PC-9 (cell line): ENCODE results near the gene LRRC1. TPM values are rescaled to one million over a fixed set of nuclear protein-coding genes. Genes with fewer than 3 reads are reported as not detected.

Source experiments
- BruUV-seq: library from RNA; stranded (reverse); fragments of 400-500 nt; replicated peaks from 2 replicates; lab custom pipeline; 2021; lab: Mats Ljungman, UMichigan
- CTCF ChIA-PET: fragments of 300-600 bp; sonication (Branson Sonifier 250); formaldehyde crosslinking; loops from one replicate; lab custom pipeline; 2022; ENCODE audit warnings: antibody characterized with exemption; lab: Charles Lee
- POLR2A ChIA-PET: fragments of 300-600 bp; sonication (Branson Sonifier 250); formaldehyde crosslinking; loops from one replicate; lab custom pipeline; 2022; ENCODE audit warnings: antibody characterized with exemption; ENCODE audit not compliant: unreplicated experiment; lab: Charles Lee
- DNase-seq, 2 experiments: peaks; one replicate each; pipeline versions ENCODE4 v3.0.0 to v3.0.0-alpha.2; 2015 to 2022; ENCODE audit warnings: mixed read lengths in 1 of 2
- H2AFZ ChIP-seq: fragments of 200-600 bp; sonication (generic); 2 replicates; pipeline ENCODE4 v1.8.1; 2017; ENCODE audit warnings: antibody characterized with exemption
- H3F3A ChIP-seq: fragments of 200-600 bp; sonication (generic); 2 replicates; pipeline ENCODE4 v1.8.1; 2017; ENCODE audit warnings: antibody characterized with exemption, mild to moderate bottlenecking, low read depth; ENCODE audit not compliant: insufficient read depth
- H3K27ac ChIP-seq: fragments of 200-600 bp; sonication (generic); 2 replicates; pipeline ENCODE4 v1.6.1; 2016; ENCODE audit warnings: mixed run types
- H3K27me3 ChIP-seq: fragments of 200-600 bp; sonication (generic); 2 replicates; pipeline ENCODE4 v1.6.1; 2016; ENCODE audit warnings: low read depth, mixed run types; ENCODE audit not compliant: insufficient read depth
- H3K36me3 ChIP-seq: fragments of 200-600 bp; sonication (generic); 2 replicates; pipeline ENCODE4 v1.6.1; 2016; ENCODE audit warnings: low read depth, mixed run types
- H3K4me1 ChIP-seq: fragments of 200-600 bp; sonication (generic); replicated peaks from 2 replicates; pipeline ENCODE4 v1.6.1; 2016; ENCODE audit warnings: mixed run types; ENCODE audit not compliant: insufficient read depth
- H3K4me2 ChIP-seq: fragments of 200-600 bp; sonication (generic); 2 replicates; pipeline ENCODE4 v1.6.1; 2017; ENCODE audit warnings: mixed run types
- H3K4me3 ChIP-seq: fragments of 200-600 bp; sonication (generic); 2 replicates; pipeline ENCODE4 v1.6.1; 2016; ENCODE audit warnings: mixed run types
- H3K79me2 ChIP-seq: fragments of 200-600 bp; sonication (generic); 2 replicates; pipeline ENCODE4 v1.6.1; 2017; ENCODE audit warnings: low read depth, mixed run types
- H3K9me2 ChIP-seq: fragments of 200-600 bp; sonication (generic); 2 replicates; pipeline ENCODE4 v1.8.1; 2017; ENCODE audit warnings: mild to moderate bottlenecking; ENCODE audit not compliant: insufficient read depth
- H3K9me3 ChIP-seq: fragments of 200-600 bp; sonication (generic); 2 replicates; pipeline ENCODE4 v1.8.1; 2016; ENCODE audit warnings: low read depth; ENCODE audit not compliant: insufficient read depth
- H4K20me1 ChIP-seq: fragments of 200-600 bp; sonication (generic); 2 replicates; pipeline ENCODE4 v1.8.1; 2017; ENCODE audit not compliant: insufficient read depth
- EZH2 ChIP-seq: fragments of 200-600 bp; sonication (generic); IDR thresholded peaks from 2 replicates; pipeline ENCODE4 v1.8.0; 2017; ENCODE audit warnings: antibody characterized with exemption, low read depth
- intact Hi-C: fragments of 100-400 bp; cut with micrococcal nuclease; formaldehyde crosslinking; loops from one replicate; pipeline ENCODE4 v1.10.0; 2022; ENCODE audit not compliant: unreplicated experiment
- total RNA-seq: library from RNA; stranded (reverse); gene quantifications from 2 replicates; pipeline ENCODE4 v1.2.3, GENCODE V29; 2021
- TF ChIP-seq, protein P1 (sequence below): fragments of 200-600 bp; sonication (generic); conservative IDR thresholded peaks from 2 replicates; pipeline ENCODE4 v1.6.1; 2017; ENCODE audit warnings: mixed run types, antibody characterized with exemption, mild to moderate bottlenecking, moderate library complexity

The LRRC1 gene
- total RNA-seq, 1 experiment from 2014 or later = 26.4 TPM

DNA sequence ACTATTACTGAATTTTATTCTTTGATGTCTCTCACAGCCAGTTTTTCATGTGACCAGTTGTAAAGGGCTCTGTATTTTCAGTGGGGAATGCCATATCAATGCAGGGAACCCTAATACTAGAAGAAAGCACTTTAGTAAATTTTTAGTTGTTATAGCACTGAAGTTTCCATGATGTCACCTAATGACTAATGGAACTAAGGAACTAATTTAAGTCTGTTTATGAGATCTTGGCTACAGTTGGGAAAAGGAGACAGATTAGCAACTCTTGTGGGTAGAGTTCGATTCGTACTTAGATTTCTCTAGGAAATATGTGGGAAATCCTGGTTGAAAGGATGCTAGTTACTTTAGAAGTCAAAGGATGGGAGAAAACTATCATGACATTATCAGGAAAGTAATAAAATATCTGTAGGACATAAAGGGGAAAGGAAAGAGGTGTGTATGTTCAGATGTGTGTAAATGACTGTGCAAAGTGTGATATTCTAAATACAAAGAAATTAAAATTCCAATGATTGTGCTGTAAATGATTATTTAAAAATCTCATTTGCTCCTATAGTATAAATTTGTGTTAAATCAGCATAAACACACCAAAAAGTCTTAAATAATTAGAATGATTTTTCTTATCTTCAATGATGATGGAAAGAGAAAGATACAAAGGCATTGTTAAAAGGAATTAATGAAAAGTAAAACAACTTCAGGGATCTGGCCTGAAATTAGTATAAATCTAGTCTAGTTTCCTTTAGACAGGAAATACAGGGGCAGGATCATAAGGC is 103.4 kb downstream of the LRRC1 start:
- no peak overlapping the region for H3K4me3 ChIP-seq
- no peak overlapping the region for H3K4me2 ChIP-seq
- H2AFZ ChIP-seq = no peak overlapping the region
- no peaks in the 10 kb centered on the region for H3K9me2 ChIP-seq
- H3K27me3 ChIP-seq = no peaks in the 10 kb centered on the region
- peaks cover 8% of the 10 kb centered on the region; the same call in 1 of the 2 replicates for H3K4me1 ChIP-seq
- CTCF ChIA-PET = no interaction called here
- H4K20me1 ChIP-seq = no peaks in the 10 kb centered on the region
- BruUV-seq = no TSS peak
- intact Hi-C loops = no loop called here
- H3F3A ChIP-seq = peaks cover 6% of the 10 kb centered on the region; the same call in 1 of the 2 replicates
- H3K9me3 ChIP-seq = no peaks in the 10 kb centered on the region
- no peak for DNase-seq
- POLR2A ChIA-PET = no interaction called here
- no peak overlapping the region for H3K27ac ChIP-seq
- peaks cover 12% of the 10 kb centered on the region; the same call in 1 of the 2 replicates for H3K36me3 ChIP-seq
- TF ChIP-seq, protein P1, sequence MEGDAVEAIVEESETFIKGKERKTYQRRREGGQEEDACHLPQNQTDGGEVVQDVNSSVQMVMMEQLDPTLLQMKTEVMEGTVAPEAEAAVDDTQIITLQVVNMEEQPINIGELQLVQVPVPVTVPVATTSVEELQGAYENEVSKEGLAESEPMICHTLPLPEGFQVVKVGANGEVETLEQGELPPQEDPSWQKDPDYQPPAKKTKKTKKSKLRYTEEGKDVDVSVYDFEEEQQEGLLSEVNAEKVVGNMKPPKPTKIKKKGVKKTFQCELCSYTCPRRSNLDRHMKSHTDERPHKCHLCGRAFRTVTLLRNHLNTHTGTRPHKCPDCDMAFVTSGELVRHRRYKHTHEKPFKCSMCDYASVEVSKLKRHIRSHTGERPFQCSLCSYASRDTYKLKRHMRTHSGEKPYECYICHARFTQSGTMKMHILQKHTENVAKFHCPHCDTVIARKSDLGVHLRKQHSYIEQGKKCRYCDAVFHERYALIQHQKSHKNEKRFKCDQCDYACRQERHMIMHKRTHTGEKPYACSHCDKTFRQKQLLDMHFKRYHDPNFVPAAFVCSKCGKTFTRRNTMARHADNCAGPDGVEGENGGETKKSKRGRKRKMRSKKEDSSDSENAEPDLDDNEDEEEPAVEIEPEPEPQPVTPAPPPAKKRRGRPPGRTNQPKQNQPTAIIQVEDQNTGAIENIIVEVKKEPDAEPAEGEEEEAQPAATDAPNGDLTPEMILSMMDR = no peak
- no peak for TF ChIP-seq EZH2
- no peaks in the 10 kb centered on the region for H3K79me2 ChIP-seq

DNA sequence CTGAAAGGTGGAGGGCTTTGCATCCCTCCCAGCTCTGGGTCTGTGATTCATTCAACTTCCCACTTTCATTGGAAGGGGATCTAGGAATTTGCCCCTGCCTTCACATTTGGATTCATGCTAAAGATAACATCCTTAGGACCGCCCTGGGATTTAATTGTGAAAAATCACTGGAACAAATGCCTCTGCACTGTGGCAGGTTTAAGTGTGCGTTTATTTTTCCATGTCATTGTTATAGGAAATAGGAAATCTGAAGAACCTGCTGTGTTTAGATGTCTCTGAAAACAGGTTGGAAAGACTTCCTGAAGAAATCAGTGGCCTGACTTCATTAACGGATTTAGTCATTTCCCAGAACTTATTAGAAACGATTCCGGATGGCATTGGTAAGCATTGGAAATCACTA is 104.7 kb downstream of the LRRC1 start:
- H3K27ac ChIP-seq = no peak overlapping the region
- H3K36me3 ChIP-seq = peaks cover 13% of the 10 kb centered on the region; the same call in 1 of the 2 replicates
- TF ChIP-seq EZH2 = no peak
- TF ChIP-seq, protein P1 = no peak
- peaks cover 8% of the 10 kb centered on the region; the same call in 1 of the 2 replicates for H3K4me1 ChIP-seq
- no peaks in the 10 kb centered on the region for H3K9me3 ChIP-seq
- H3K27me3 ChIP-seq = no peaks in the 10 kb centered on the region
- ChIA-PET CTCF (no interaction called here), POLR2A (no interaction called here)
- H4K20me1 ChIP-seq = no peaks in the 10 kb centered on the region
- intact Hi-C loops = no loop called here
- H3K9me2 ChIP-seq = no peaks in the 10 kb centered on the region
- no peak overlapping the region for H2AFZ ChIP-seq
- H3K4me2 ChIP-seq = no peak overlapping the region
- DNase-seq = no peak
- H3K4me3 ChIP-seq = no peak overlapping the region
- BruUV-seq = no TSS peak
- peaks cover 6% of the 10 kb centered on the region; the same call in 1 of the 2 replicates for H3F3A ChIP-seq
- no peaks in the 10 kb centered on the region for H3K79me2 ChIP-seq

DNA sequence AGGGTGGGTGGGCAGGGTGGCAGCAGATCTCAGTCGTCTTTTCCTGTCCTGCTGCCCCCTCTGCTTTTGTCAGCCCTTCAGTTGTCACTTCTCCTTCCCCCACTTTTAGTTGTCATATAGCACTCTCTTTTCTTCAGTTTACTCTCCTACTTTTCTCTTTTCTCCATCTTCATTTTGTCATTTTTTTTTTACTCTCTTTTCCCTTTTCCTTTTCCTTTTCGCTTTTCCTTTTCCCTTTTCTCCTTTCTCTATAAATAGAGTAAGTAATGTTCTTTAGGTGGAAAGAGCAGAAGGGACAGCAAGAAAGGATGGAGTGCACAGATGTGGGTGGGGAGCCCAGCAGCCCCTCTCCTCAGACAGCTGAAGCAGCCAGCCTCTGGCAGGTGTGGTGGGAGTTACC is 108.6 kb downstream of the LRRC1 start:
- H2AFZ ChIP-seq = no peak overlapping the region
- CTCF ChIA-PET = no interaction called here
- H3K79me2 ChIP-seq = no peaks in the 10 kb centered on the region
- no peak overlapping the region for H3K27ac ChIP-seq
- no peaks in the 10 kb centered on the region for H3K9me3 ChIP-seq
- H3K9me2 ChIP-seq = no peaks in the 10 kb centered on the region
- no peak overlapping the region for H3K4me2 ChIP-seq
- H3K4me3 ChIP-seq = no peak overlapping the region
- no peaks in the 10 kb centered on the region for H3K4me1 ChIP-seq
- BruUV-seq = no TSS peak
- DNase-seq = no peak
- H3F3A ChIP-seq = no peaks in the 10 kb centered on the region
- no peaks in the 10 kb centered on the region for H4K20me1 ChIP-seq
- intact Hi-C loops = no loop called here
- H3K36me3 ChIP-seq = peaks cover 10% of the 10 kb centered on the region; the same call in 1 of the 2 replicates
- no peaks in the 10 kb centered on the region for H3K27me3 ChIP-seq
- TF ChIP-seq, protein P1 = no peak
- no peak for TF ChIP-seq EZH2
- POLR2A ChIA-PET = no interaction called here
